ENCODE results near the gene SYT1.
A peak's percentile ranks its signal among the peaks of the same experiment; 100 is the strongest.

Gene SYT1

GRCh38 chr12:79250960-79251755 lies 386.6 kb downstream of the SYT1 start:
- H3K4me3 ChIP-seq (ENCODE audit: low read depth, low read length): no peak overlapping the region
- no peak for DNase-seq (ENCODE audit: low read depth)

DNA sequence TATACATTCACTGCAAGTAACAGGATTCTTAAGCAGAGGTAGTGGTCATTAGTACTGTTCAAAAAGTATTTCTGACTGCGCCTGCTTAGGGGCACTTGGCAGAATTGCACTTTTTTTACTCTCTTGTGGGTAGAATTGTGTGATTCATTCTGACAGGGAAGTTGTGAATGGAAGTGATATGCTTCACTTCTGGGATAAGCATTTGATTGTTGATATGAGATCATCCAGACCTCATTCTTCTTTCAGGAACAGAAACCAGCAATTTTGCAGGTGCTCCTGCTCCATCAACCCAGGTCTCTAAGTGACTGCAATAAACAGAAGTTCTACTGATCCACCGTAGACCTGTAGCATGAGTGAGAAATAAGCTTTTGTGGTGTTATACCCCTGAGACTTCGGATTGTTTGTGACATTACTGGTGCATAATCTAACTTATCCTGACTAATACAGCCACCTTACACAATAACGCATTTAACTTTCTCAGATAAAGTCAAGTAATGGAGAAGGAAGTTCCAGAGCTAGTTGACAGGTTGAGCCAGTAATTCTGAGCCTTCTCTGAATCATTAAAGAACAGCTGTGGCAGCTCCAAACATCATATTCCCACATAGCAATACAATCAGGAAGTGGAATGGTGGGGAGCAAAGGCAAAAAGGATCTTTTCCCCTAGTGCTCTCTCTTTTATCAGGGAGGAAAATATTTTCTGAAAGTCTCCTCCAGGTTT lies 387.9 kb downstream of the SYT1 start:
- DNase-seq (ENCODE audit: low read depth): no peak

DNA sequence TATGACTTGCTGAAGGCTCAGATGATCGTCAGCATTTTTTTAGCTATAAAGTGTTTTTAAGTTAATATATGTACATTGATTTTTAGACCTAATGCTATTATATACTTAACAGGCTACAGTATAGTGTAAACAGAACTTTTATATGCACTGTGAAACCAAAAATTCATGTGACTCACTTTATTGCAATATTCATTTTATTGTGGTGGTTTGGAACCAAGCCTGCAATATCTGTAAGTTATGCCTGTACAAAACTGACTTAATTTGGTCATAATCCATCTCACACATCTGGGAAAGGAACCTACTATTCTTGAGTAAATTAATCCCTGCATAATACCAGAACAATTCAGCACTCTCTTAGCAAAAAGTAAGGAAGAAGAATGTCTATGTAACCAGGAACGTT lies 390.7 kb downstream of the SYT1 start:
- DNase-seq (ENCODE audit: low read depth): no peak
- no peak overlapping the region for H3K4me3 ChIP-seq (ENCODE audit: low read depth, low read length)

More for the DNA sequence above, 387.9 kb downstream of the SYT1 start:
- no peak overlapping the region for H3K4me3 ChIP-seq (ENCODE audit: low read depth, low read length)

DNA sequence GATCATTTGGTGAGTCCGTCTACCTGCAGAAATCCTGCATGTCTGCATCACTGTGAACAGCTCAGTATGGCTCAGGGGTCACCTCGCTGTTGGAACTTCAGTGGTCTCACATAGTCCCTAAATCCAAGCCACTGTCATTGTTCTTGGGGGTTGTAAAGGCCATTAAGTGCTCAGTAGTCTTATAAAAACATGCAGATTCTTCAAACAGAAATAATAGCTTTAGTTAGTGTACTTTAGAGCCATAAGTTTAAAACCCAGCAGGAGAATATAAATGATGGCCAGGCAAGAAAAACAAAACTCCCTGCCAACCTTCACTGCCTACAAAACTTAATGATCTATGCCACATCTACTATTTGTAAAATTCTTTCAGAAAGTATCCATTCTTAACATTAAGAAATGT lies 396.3 kb downstream of the SYT1 start:
- H3K4me3 ChIP-seq (ENCODE audit: low read depth, low read length): no peak overlapping the region
- no peak for DNase-seq (ENCODE audit: low read depth)

DNA sequence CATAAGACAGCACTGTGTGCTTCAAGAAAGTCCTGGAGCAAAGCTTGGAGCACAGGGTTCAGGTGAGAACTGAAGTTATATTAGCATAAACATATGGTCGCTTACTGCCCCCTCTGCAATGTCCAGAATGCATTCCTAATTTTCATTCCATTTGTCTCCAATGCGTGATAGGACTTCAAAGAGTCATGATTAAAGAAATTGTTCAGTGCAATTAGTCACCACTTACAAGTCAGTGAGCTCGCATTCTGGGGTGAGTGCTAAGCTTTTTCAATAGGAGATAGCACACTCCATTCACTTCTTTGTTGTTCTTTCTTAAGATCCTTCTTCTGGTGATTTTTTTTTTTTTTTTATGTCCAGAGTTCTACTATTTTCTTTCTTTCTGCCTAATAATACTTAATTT lies 398.4 kb downstream of the SYT1 start:
- DNase-seq (ENCODE audit: low read depth): no peak
- H3K4me3 ChIP-seq (ENCODE audit: low read depth, low read length): no peak overlapping the region

- no peak overlapping the region for H3K4me3 ChIP-seq (ENCODE audit: low read depth, low read length)
- DNase-seq (ENCODE audit: low read depth): no peak
These were observed 402.0 kb downstream of the SYT1 start for GRCh38 chr12:79266343-79267144.

GRCh38 chr12:79267580-79267979 lies 403.0 kb downstream of the SYT1 start:
- no peak for DNase-seq (ENCODE audit: low read depth)
- H3K4me3 ChIP-seq (ENCODE audit: low read depth, low read length): no peak overlapping the region

DNA sequence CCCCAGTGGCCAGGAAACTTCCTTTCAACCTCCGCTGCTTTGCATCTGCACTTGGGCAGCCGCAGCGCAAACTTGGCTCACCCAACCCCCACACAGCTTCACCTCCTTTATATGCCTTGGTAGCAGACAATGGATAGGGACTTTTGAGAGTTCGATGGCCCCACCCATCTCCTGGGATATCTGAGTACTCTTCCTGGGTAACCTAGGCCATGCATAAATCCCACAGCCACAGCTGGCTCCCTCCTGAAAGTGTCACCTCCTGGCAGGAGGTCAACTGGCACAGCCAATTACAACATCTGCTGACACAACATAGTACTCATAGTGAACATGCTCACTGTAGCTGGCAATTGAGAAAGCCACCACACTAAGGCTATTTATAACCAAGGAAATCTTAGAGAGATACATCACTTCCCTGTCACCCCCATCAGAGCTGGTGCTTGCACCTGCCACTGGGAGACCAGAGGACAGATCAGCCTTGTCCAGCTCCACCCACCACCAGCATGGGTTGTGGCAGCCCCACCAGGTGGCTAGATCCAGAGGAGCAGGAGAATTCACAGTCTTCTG lies 410.0 kb downstream of the SYT1 start:
- H3K4me3 ChIP-seq (ENCODE audit: low read depth, low read length): no peak overlapping the region
- no peak for DNase-seq (ENCODE audit: low read depth)

GRCh38 chr12:79275631-79276030 lies 411.1 kb downstream of the SYT1 start:
- H3K4me3 ChIP-seq (ENCODE audit: low read depth, low read length): no peak overlapping the region
- DNase-seq (ENCODE audit: low read depth): no peak

DNA sequence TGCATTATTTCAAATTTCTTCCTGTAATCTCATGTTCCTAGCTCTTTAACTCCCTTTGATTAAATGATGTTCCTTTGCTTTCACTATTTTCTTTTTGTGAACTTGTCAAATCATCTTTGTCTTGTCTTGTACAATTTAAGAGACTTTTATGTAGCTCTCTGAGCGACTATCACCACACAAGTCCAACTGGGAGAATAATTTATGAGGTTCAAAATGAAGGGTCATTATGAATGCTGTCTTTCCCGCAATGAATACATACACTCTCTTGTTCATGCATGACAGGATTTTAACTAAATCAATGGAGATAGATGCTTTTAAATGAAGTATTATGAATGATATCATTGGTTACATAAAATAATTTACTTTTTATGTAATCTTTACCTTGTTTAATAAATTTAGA lies 418.8 kb downstream of the SYT1 start:
- DNase-seq (ENCODE audit: low read depth): no peak
- no peak overlapping the region for H3K4me3 ChIP-seq (ENCODE audit: low read depth, low read length)

GRCh38 chr12:79288911-79289310 lies 424.3 kb downstream of the SYT1 start:
- H3K4me3 ChIP-seq (ENCODE audit: low read depth, low read length): no peak overlapping the region
- no peak for DNase-seq (ENCODE audit: low read depth)

DNA sequence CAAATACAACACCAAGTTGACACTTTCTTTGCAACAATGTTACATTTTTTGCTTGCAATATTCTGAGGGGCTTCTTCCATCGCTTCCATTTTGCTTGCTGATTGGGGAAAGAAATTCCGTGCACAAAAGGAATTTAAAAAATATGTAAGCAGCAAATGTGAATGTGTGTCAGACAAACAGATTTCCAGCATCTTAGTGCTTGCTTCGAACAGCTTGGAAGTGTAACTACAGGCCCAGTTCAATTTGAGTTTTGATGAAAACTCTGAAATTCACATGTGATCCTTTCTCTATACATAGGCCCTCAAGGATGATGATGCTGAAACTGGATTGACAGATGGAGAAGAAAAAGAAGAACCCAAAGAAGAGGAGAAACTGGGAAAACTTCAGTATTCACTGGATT lies 427.1 kb downstream of the SYT1 start:
- H3K4me3 ChIP-seq (ENCODE audit: low read depth, low read length): no peak overlapping the region
- no peak for DNase-seq (ENCODE audit: low read depth)

- no peak for DNase-seq (ENCODE audit: low read depth)
- no peak overlapping the region for H3K4me3 ChIP-seq (ENCODE audit: low read depth, low read length)
These were observed 430.0 kb downstream of the SYT1 start for GRCh38 chr12:79294590-79294989.

- no peak overlapping the region for H3K4me3 ChIP-seq (ENCODE audit: low read depth, low read length)
- DNase-seq (ENCODE audit: low read depth): no peak
These were observed 431.0 kb downstream of the SYT1 start for GRCh38 chr12:79295572-79295971.

- no peak overlapping the region for H3K4me3 ChIP-seq (ENCODE audit: low read depth, low read length)
- no peak for DNase-seq (ENCODE audit: low read depth)
These were observed 431.6 kb downstream of the SYT1 start for GRCh38 chr12:79296133-79296532.

GRCh38 chr12:79296871-79297270 lies 432.3 kb downstream of the SYT1 start:
- DNase-seq (ENCODE audit: low read depth): no peak
- H3K4me3 ChIP-seq (ENCODE audit: low read depth, low read length): no peak overlapping the region

GRCh38 chr12:79298506-79298905 lies 433.9 kb downstream of the SYT1 start:
- DNase-seq (ENCODE audit: low read depth): no peak
- H3K4me3 ChIP-seq (ENCODE audit: low read depth, low read length): no peak overlapping the region

- no peak for DNase-seq (ENCODE audit: low read depth)
- H3K4me3 ChIP-seq (ENCODE audit: low read depth, low read length): no peak overlapping the region
These were observed 435.0 kb downstream of the SYT1 start for GRCh38 chr12:79299447-79300198.

DNA sequence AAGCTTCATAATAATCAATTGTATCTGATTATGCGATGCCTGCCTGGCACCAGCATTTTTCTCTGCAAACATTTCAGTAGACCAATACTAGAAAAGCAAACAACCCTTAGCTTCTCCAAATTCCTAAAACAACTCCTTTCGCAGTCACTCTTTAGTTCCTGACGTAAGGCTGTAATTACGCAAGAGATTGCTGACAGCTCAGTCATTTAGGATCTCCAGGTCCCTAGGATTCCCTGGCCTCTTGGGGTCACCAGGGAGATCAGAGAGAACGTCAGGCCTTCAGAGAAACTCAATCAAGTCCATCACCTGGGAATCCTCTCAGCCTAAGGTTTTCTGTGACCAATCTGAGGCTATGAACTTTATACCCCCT lies 435.6 kb downstream of the SYT1 start:
- DNase-seq (ENCODE audit: low read depth): peak; percentile 78
- no peak overlapping the region for H3K4me3 ChIP-seq (ENCODE audit: low read depth, low read length)

Measured in skeletal muscle cell (primary cell).